Measurements from ENCODE around the gene HIBADH. TPM values are rescaled to one million over a fixed set of nuclear protein-coding genes. Genes with fewer than 3 reads are reported as not detected.

HIBADH gene
- total RNA-seq, 2 donors from 2014 or later, result 21.7 to 30.7 TPM

GRCh38 chr7:27605283-27605682, 57.4 kb downstream of the HIBADH start:
- ATAC-seq (ENCODE audit: insufficient number of reproducible peaks, low FRiP score, low read depth) (no peak), DNase-seq (ENCODE audit: low spot score) (no peak)
- no peaks in the 10 kb centered on the region for H3K4me1 ChIP-seq (ENCODE audit: control insufficient read depth in 1 of 2, low read depth in 2 of 2)
- H3K4me3 ChIP-seq, result no peak overlapping the region
- H3K27me3 ChIP-seq (replicated peaks; ENCODE audit: insufficient read depth), result no peaks in the 10 kb centered on the region
- TF ChIP-seq CTCF (IDR thresholded peaks at IDR 0.05), result no peak
- H3K27ac ChIP-seq, result no peak overlapping the region
- H3K36me3 ChIP-seq, result no peaks in the 10 kb centered on the region
- no peaks in the 10 kb centered on the region for H3K9me3 ChIP-seq

GRCh38 chr7:27603813-27604212, 58.9 kb downstream of the HIBADH start:
- H3K27me3 ChIP-seq (replicated peaks; ENCODE audit: insufficient read depth), result no peaks in the 10 kb centered on the region
- no peak overlapping the region for H3K4me3 ChIP-seq
- H3K27ac ChIP-seq, result no peak overlapping the region
- DNase-seq (ENCODE audit: low spot score), result no peak
- H3K4me1 ChIP-seq (ENCODE audit: control insufficient read depth in 1 of 2, low read depth in 2 of 2), result no peaks in the 10 kb centered on the region
- no peak for ATAC-seq (ENCODE audit: insufficient number of reproducible peaks, low FRiP score, low read depth)
- no peaks in the 10 kb centered on the region for H3K9me3 ChIP-seq
- no peak for TF ChIP-seq CTCF (IDR thresholded peaks at IDR 0.05)
- no peaks in the 10 kb centered on the region for H3K36me3 ChIP-seq

GRCh38 chr7:27602766-27603165, 59.9 kb downstream of the HIBADH start:
- Histone ChIP-seq H3K4me1 (ENCODE audit: control insufficient read depth in 1 of 2, low read depth in 2 of 2) (no peaks in the 10 kb centered on the region), H3K9me3 (no peaks in the 10 kb centered on the region), H3K4me3 (no peak overlapping the region), H3K27ac (no peak overlapping the region), H3K36me3 (no peaks in the 10 kb centered on the region), H3K27me3 (replicated peaks; ENCODE audit: insufficient read depth) (no peaks in the 10 kb centered on the region)
- DNase-seq (ENCODE audit: low spot score), result no peak
- no peak for TF ChIP-seq CTCF (IDR thresholded peaks at IDR 0.05)
- no peak for ATAC-seq (ENCODE audit: insufficient number of reproducible peaks, low FRiP score, low read depth)

- no peak for DNase-seq (ENCODE audit: low spot score)
- no peak overlapping the region for H3K4me3 ChIP-seq
- no peaks in the 10 kb centered on the region for H3K4me1 ChIP-seq (ENCODE audit: control insufficient read depth in 1 of 2, low read depth in 2 of 2)
- H3K9me3 ChIP-seq, result no peaks in the 10 kb centered on the region
- H3K27me3 ChIP-seq (replicated peaks; ENCODE audit: insufficient read depth), result no peaks in the 10 kb centered on the region
- no peaks in the 10 kb centered on the region for H3K36me3 ChIP-seq
- H3K27ac ChIP-seq, result no peak overlapping the region
- no peak for ATAC-seq (ENCODE audit: insufficient number of reproducible peaks, low FRiP score, low read depth)
- TF ChIP-seq CTCF (IDR thresholded peaks at IDR 0.05), result no peak
These were observed 61.5 kb downstream of the HIBADH start for GRCh38 chr7:27601217-27601616.

- Histone ChIP-seq H3K4me1 (ENCODE audit: control insufficient read depth in 1 of 2, low read depth in 2 of 2) (no peaks in the 10 kb centered on the region), H3K9me3 (no peaks in the 10 kb centered on the region), H3K27me3 (replicated peaks; ENCODE audit: insufficient read depth) (no peaks in the 10 kb centered on the region), H3K36me3 (no peaks in the 10 kb centered on the region), H3K27ac (no peak overlapping the region), H3K4me3 (no peak overlapping the region)
- DNase-seq (ENCODE audit: low spot score) (no peak), ATAC-seq (ENCODE audit: insufficient number of reproducible peaks, low FRiP score, low read depth) (no peak)
- TF ChIP-seq CTCF (IDR thresholded peaks at IDR 0.05), result no peak
These were observed 62.4 kb downstream of the HIBADH start for GRCh38 chr7:27600247-27600646.

Data from thoracic aorta (tissue), 2 donors.